ENCODE results near the gene PDZK1. TPM values are rescaled to one million over a fixed set of nuclear protein-coding genes. Genes with fewer than 3 reads are reported as not detected.

The PDZK1 gene
- total RNA-seq = 0.28 and 0.46 TPM in 2 replicates

DNA sequence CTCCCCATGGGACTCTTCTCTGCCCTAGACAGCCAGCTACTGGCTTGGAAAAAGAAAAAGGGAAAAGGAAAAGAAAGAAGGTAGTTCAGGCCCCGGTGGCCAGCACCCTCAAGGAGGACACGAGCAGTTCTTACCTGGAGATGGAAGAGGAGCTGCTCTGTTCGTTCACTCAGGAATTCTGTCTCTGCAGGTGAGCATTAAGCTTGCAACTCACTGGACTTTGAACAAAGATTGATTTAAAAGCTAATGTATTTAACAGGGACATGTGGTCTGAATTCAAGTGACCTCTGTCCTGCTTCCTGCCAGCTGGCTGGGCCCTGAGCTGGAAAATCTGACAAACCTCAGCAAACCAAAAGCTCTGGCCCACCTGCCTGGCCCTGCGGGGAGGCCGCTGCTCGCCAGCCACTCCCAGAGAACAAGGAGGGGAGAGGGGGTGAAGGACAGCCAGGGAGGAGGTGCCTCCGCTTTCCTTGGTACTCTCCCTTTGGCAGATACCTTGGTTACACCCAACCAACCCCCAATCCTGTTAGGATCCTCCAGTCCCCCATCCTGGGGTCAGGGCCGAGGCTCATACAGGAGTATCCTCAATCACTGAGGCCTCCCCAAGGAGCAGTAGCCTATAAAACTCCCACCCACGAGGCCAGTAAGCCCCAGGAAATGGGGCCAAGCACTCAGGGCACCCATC is at the start of gene PDZK1:
Gene PDZK1 (minus strand): TSS at position 186 of the 685 bp plus-strand sequence. CDS start 19,347 bp downstream, outside the sequence.

GRCh38 chr1:145719230-145720079 is 12.3 kb upstream of the PDZK1 start, which contains the start of gene CD160:
Gene CD160 (plus strand): TSS chr1:145719499. CDS start chr1:145728328, 8,829 bp downstream.

Other genes starting within 250 kb of the PDZK1 start
- 20.0 and 28.7 TPM in 2 replicates for gene GPR89A, start 99.4 kb downstream of the PDZK1 start, total RNA-seq
- gene CD160, start 12.1 kb upstream of the PDZK1 start, total RNA-seq = not detected in 2 replicates
- gene RNF115, start 116.7 kb upstream of the PDZK1 start, total RNA-seq = 10.2 and 11.4 TPM in 2 replicates
- 28.3 and 29.0 TPM in 2 replicates for gene POLR3C, start 116.8 kb upstream of the PDZK1 start, total RNA-seq
- 2.4 and 2.7 TPM in 2 replicates for gene NUDT17, start 138.3 kb upstream of the PDZK1 start, total RNA-seq
- gene PIAS3, start 151.7 kb upstream of the PDZK1 start, total RNA-seq = 4.3 and 4.8 TPM in 2 replicates
- gene ANKRD35, start 178.5 kb upstream of the PDZK1 start, total RNA-seq = 1.9 and 2.0 TPM in 2 replicates
- gene ITGA10, start 202.7 kb upstream of the PDZK1 start, total RNA-seq = 0.28 TPM in 2 replicates
- gene PEX11B, start 211.3 kb upstream of the PDZK1 start, total RNA-seq = 24.9 and 26.4 TPM in 2 replicates
- gene RBM8A, start 220.1 kb upstream of the PDZK1 start, total RNA-seq = 90.9 and 108 TPM in 2 replicates